Muscle layer of colon (tissue), 2 donors: ENCODE data around the gene MIPOL1.
"Not testable (repeated sequence)": the region's sequence is repeated elsewhere in the genome, so short reads cannot be mapped to it uniquely, and the experiment has no call there.

Experiments used
- H3K27ac ChIP-seq: one replicate; pipeline ENCODE4 v1.7.0; 2013; ENCODE audit warnings: low read depth, mild to moderate bottlenecking, low read length, moderate library complexity
- H3K27me3 ChIP-seq, 2 donors: one replicate each; pipeline ENCODE4 v1.7.0; 2013; ENCODE audit warnings: low read length in 2 of 2, mild to moderate bottlenecking in 2 of 2; ENCODE audit not compliant: insufficient read depth in 2 of 2, control insufficient read depth in 1 of 2
- H3K36me3 ChIP-seq: one replicate; pipeline ENCODE4 v1.7.0; 2013; ENCODE audit warnings: mild to moderate bottlenecking, low read length; ENCODE audit not compliant: insufficient read depth
- H3K4me1 ChIP-seq: one replicate; pipeline ENCODE4 v1.7.0; 2013; ENCODE audit warnings: mild to moderate bottlenecking, low read length; ENCODE audit not compliant: insufficient read depth
- H3K4me3 ChIP-seq, 2 donors: one replicate each; pipeline ENCODE4 v1.7.0; 2013; ENCODE audit warnings: low read length in 2 of 2, low read depth in 1 of 2, mild to moderate bottlenecking in 1 of 2, moderate library complexity in 1 of 2
- H3K9ac ChIP-seq: one replicate; pipeline ENCODE4 v1.7.0; 2013; ENCODE audit warnings: low read length
- H3K9me3 ChIP-seq: one replicate; pipeline ENCODE4 v1.7.0; 2013; ENCODE audit warnings: mild to moderate bottlenecking, low read length
- donor health status: abdominal sarcoma.
- donor health status: Adenocarcinoma of cecum.

The MIPOL1 gene

DNA sequence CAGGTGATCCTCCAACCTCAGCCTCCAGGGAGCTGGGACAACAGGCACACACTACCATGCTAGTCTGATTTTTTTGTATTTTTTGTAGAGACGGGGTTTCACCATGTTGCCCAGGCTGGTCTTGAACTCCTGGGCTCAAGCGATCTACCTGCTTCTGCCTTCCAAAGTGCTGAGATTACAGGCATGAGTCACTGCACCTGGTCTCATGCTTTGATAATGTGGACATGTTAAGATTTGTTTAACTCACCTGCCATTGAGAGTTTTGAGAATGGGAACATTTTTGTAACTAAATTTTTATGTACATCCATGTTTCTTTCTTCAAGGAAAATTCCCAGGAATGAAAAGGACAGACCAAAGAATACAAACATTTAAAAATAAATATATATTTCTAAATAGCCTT lies 121.2 kb downstream of the MIPOL1 start:
- H3K4me3 ChIP-seq: no peak overlapping the region
- H3K27ac ChIP-seq: no peak overlapping the region
- no peaks in the 10 kb centered on the region for H3K9me3 ChIP-seq
- no peaks in the 10 kb centered on the region for H3K27me3 ChIP-seq
- H3K36me3 ChIP-seq: no peaks in the 10 kb centered on the region
- no peaks in the 10 kb centered on the region for H3K4me1 ChIP-seq
- no peak overlapping the region for H3K9ac ChIP-seq

DNA sequence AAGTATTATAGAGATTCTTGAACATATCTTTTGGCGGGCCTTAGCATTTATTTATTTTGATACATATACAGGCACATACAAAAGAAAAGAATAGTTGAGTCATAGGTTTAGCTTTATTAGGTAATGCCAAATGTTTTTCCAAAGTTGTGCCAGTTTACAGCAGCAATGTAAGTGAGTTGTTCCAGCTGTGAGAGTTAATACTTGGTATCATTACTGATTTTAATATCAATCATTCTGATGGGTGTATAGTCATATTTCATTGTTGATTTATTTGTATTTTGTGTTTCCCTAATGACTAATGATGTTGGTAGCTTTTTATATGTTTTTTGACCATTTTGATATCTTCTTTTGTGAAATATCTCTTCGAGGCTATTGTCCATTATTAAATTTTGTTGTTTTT lies 122.4 kb downstream of the MIPOL1 start:
- H3K36me3 ChIP-seq: no peaks in the 10 kb centered on the region
- no peak overlapping the region for H3K27ac ChIP-seq
- no peak overlapping the region for H3K9ac ChIP-seq
- no peaks in the 10 kb centered on the region for H3K27me3 ChIP-seq
- no peaks in the 10 kb centered on the region for H3K9me3 ChIP-seq
- H3K4me1 ChIP-seq: no peaks in the 10 kb centered on the region
- H3K4me3 ChIP-seq: no peak overlapping the region

DNA sequence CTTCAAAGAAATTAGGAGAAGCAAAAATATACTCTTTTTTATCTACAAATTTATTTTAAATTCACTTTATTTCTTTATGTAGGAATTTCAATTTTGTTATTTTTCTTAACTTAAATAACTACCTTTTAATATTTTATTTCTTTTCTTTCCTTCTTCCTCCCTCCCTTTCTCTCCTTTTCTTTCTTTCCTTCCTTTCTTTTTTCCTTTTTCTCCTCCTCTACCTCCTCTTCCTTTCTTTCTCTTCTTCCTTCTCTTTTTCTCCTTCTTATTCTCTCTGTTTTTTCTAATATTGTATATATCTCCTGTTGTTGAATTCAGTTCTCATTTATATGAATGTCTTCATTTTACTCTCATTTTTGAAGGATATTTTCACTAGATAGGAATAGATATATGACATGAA lies 127.6 kb downstream of the MIPOL1 start:
- no peaks in the 10 kb centered on the region for H3K27me3 ChIP-seq
- no peaks in the 10 kb centered on the region for H3K4me1 ChIP-seq
- H3K9ac ChIP-seq: no peak overlapping the region
- H3K27ac ChIP-seq: no peak overlapping the region
- no peaks in the 10 kb centered on the region for H3K36me3 ChIP-seq
- no peak overlapping the region for H3K4me3 ChIP-seq
- H3K9me3 ChIP-seq: no peaks in the 10 kb centered on the region

DNA sequence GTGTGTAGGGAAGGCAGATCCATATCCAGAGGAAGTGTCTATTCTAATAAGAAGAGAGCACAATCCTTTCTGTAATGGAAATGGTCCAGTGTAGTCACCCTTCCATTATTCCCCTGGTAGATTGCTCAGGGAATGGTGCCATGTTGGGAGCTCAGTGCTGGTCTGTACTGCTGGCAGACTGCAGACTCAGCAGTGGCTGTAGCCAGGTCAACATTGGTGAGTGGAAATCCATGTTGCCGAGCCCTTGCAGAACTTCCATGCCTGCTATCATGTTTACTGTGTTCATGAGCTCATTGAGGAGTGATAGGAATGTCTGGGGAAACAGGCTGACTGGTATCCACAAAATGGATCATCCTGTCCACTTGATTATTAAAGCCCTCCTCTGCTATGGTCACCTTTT lies 128.7 kb downstream of the MIPOL1 start:
- Histone ChIP-seq H3K9me3 (no peaks in the 10 kb centered on the region), H3K27ac (no peak overlapping the region), H3K36me3 (no peaks in the 10 kb centered on the region), H3K4me3 (no peak overlapping the region), H3K9ac (no peak overlapping the region), H3K27me3 (no peaks in the 10 kb centered on the region), H3K4me1 (no peaks in the 10 kb centered on the region)

DNA sequence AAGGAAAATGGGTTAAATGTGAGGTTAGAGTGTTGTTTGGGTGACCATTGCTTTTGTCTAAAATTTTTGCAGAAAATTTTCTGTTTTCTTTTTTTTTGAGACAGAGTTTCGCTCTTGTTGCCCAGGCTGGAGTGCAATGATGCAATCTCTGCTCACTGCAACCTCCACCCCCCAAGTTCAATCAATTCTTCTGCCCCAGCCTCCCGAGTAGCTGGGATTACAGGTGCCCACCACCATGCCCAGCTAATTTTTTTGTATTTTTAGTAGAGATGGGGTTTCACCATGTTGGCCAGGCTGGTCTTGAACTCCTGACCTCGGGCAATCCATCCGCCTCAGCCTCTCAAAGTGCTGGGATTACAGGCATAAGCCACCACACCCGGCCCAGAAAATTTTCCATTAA lies 130.2 kb downstream of the MIPOL1 start:
- not testable (repeated sequence) for H3K27ac ChIP-seq, H3K9ac ChIP-seq, H3K4me1 ChIP-seq, H3K36me3 ChIP-seq, H3K9me3 ChIP-seq, H3K27me3 ChIP-seq, H3K4me3 ChIP-seq

DNA sequence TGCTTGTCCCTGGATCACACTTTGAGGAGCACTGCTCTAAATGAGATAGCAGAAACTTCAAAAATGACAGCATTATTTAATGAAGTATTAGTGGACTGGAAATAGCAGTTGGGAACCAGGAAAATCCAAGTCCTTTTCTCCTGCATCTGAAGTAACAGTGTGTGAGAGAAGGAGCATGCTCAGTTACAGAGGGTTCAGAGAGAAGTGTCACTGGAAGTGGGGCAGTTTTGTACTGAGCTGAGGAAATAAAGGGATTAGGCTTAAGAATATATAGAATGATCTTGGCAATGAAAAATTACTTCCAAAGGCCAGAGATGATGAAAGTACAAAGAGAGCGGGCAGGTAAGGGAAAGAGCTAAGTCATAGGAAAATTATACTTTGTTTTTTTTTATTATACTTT lies 130.9 kb downstream of the MIPOL1 start:
- Histone ChIP-seq H3K9me3 (no peaks in the 10 kb centered on the region), H3K9ac (no peak overlapping the region), H3K27me3 (no peaks in the 10 kb centered on the region), H3K4me3 (no peak overlapping the region), H3K4me1 (no peaks in the 10 kb centered on the region), H3K36me3 (no peaks in the 10 kb centered on the region), H3K27ac (no peak overlapping the region)

DNA sequence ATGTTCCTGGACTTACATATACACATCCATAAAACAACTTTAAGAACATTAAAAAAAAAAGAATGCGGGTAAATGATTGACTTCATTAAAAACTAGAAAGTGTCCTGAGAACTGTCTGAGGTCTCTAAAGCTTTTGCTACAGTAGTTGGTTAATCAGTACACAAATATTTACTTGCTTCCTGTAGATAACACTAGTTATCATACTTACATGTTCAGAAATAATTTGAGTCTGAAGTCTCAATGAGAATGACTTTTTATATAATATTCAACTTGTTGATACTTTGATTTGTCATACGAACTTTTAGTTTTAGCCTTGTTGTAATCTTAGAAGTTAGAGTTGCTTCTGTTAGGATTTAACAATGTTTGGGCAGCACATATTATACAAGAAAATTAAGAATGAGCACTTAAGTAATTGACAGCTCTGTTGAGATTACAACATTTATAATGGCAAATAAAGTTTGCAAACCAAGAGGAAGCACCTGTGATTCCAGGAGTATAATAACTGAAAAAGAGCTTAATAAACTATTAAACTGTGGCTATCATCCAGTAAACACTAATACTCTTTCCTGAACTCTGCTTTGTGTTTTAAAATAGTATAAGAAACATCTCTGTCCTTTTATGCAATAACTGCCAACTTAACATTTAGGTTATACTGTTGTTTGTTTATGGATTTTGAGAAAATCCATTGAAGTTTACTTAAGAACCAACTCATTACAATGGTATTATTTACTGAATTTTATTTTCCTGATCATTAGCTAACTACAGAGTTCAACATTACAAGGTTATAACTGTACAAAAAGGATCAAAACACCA lies 131.7 kb downstream of the MIPOL1 start:
- H3K36me3 ChIP-seq: no peaks in the 10 kb centered on the region
- no peaks in the 10 kb centered on the region for H3K27me3 ChIP-seq
- H3K9me3 ChIP-seq: no peaks in the 10 kb centered on the region
- no peak overlapping the region for H3K27ac ChIP-seq
- no peak overlapping the region for H3K9ac ChIP-seq
- H3K4me1 ChIP-seq: no peaks in the 10 kb centered on the region
- H3K4me3 ChIP-seq: no peak overlapping the region

DNA sequence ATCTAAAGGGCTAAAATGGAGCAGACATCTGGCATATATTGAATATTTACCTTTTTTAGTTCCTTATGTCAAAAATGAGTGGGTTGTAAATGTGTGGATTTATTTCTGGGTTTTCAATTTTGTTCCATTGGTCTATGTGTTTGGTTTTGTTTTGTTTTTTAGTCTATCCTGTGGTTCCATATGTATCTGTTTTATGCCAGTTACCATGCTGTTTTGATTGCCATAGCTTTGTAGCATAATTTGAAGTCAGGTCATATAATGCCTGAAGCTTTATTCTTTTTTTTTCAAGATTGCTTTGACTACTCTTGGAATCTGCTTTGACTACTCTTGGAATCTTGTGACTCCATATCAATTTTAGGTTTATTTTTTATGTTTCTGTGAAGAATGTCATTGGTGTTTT lies 133.2 kb downstream of the MIPOL1 start:
- H3K27me3 ChIP-seq: no peaks in the 10 kb centered on the region
- no peak overlapping the region for H3K9ac ChIP-seq
- H3K36me3 ChIP-seq: no peaks in the 10 kb centered on the region
- no peaks in the 10 kb centered on the region for H3K4me1 ChIP-seq
- no peaks in the 10 kb centered on the region for H3K9me3 ChIP-seq
- no peak overlapping the region for H3K27ac ChIP-seq
- no peak overlapping the region for H3K4me3 ChIP-seq

DNA sequence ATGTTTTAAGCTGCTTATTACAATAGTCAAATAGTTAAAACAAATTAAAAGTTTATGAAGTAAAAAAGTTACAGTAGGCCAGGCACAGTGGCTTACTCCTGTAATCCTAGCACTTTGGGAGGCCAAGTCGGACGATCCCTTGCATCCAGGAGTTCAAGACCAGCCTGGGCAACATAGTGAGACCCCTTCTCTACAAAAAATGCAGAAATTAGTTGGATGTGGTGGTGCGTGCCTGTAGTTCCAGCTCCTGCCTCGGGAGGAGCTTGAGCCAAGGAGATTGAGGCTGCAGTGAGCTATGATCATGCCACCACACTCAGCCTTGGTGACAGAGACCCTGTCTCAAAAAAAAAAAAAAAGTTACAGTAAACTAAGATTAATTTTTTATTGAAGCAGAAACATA lies 142.6 kb downstream of the MIPOL1 start:
- Histone ChIP-seq H3K27me3 (no peaks in the 10 kb centered on the region), H3K4me3 (no peak overlapping the region), H3K36me3 (no peaks in the 10 kb centered on the region), H3K27ac (no peak overlapping the region), H3K9ac (no peak overlapping the region), H3K4me1 (no peaks in the 10 kb centered on the region), H3K9me3 (no peaks in the 10 kb centered on the region)

DNA sequence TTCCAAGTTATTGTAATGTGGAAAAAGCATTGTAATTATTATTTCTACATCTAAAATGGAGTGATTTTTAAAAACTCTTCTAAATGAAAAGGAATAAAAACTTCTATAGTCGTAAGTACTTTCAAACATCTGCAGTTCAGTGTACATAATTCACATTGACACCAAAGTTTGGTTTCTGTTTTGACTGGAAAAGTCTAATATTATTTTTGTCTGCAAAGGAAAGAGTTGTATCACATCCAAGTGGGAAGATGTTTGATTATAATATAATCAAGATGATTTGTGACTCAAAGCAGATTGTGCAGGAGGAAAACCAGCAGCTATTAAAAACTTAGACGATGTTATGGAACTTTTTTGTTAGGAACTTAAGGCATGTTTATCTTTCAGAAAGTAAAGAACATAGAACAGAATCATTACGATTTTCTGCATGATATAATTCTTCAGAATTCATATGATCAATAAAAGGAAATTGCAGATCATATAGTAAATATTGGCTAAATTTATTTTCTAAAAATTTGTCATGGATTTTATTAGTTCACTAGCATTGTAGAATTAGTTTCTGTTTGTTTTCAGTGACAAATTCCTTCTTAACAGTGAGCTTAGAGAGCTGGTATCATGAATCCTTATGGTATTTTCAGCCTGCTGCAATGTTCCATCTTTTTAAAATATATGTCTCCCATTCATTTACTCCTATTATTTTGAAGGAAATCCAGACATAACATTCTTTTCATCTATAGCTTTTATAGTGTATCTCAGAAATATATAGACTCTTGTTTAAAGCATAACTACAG lies 145.8 kb downstream of the MIPOL1 start:
- no peaks in the 10 kb centered on the region for H3K4me1 ChIP-seq
- H3K4me3 ChIP-seq: no peak overlapping the region

DNA sequence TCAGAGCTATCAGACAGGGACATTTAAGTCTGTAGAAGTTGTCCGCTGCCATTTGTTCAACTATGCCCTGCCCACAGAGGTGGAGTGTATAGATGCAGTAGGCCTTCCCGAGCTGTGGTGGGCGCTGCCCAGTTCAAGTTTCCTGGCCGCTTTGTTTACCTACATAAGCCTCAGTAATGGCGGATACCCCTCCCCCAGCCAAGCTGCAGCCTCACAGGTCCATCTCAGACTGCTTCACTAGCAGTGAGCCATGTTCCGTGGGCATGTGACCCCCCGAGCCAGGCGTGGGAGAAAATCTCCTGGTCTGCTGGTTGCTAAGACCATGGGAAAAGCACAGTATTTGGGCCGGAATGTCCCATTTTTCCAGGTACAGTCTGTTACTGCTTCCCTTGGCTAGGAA lies 165.9 kb downstream of the MIPOL1 start:
- Histone ChIP-seq H3K4me1 (no peaks in the 10 kb centered on the region), H3K27me3 (no peaks in the 10 kb centered on the region), H3K4me3 (no peak overlapping the region), H3K9me3 (no peaks in the 10 kb centered on the region), H3K27ac (no peak overlapping the region), H3K9ac (no peak overlapping the region), H3K36me3 (no peaks in the 10 kb centered on the region)

More for the DNA sequence above, 145.8 kb downstream of the MIPOL1 start:
- Histone ChIP-seq H3K9me3 (no peaks in the 10 kb centered on the region), H3K27ac (no peak overlapping the region), H3K36me3 (no peaks in the 10 kb centered on the region), H3K9ac (no peak overlapping the region), H3K27me3 (no peaks in the 10 kb centered on the region)

DNA sequence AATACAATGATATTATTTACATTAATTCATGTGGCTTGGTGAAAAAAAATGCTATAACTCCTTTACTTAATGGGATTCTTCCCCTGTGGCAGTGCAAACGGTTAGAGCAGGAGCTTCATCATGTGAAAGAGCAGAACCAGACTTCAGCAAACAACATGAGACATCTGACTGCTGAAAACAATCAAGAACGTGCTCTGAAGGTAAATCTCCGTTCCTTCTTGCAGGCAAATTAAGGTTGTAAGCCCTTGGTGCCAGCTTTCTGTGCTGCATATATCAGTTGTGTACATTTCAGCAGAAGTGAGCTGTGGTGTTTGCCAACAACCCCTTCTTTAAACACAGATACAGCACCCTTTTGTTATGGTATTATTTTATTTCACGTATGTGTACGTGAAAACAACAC lies 171.7 kb downstream of the MIPOL1 start:
- Histone ChIP-seq H3K27ac (no peak overlapping the region), H3K4me3 (no peak overlapping the region), H3K27me3 (no peaks in the 10 kb centered on the region), H3K9ac (no peak overlapping the region), H3K4me1 (no peaks in the 10 kb centered on the region), H3K36me3 (no peaks in the 10 kb centered on the region), H3K9me3 (no peaks in the 10 kb centered on the region)
